ENCODE measurements around the gene TRIM16. TPM values are rescaled to one million over a fixed set of nuclear protein-coding genes. Genes with fewer than 3 reads are reported as not detected.

The TRIM16 gene
- total and polyA plus RNA-seq, 4 experiments from 2014 or later: 4.2 to 11.2 (median 7.0) TPM

Other genes starting within 250 kb of the TRIM16 start
- 10 to 100 TPM in 1 of 2 experiments, 1 to 10 TPM in 1; 9.6 to 17.3 TPM for gene CDRT4, start 216.7 kb downstream of the TRIM16 start, total RNA-seq
- 1 to 10 TPM; 1.9 to 2.0 TPM for gene CDRT4, start 216.7 kb downstream of the TRIM16 start, polyA plus RNA-seq
- 10 to 100 TPM; 26.4 to 34.5 TPM for gene TVP23C, start 120.8 kb downstream of the TRIM16 start, total RNA-seq
- gene TVP23C, start 120.8 kb downstream of the TRIM16 start, polyA plus RNA-seq: 1 to 10 TPM; 5.8 to 6.9 TPM
- under 1 TPM; 0.26 to 0.89 TPM for gene FBXW10B, start 64.6 kb downstream of the TRIM16 start, total RNA-seq
- gene FBXW10B, start 64.6 kb downstream of the TRIM16 start, polyA plus RNA-seq: not detected
- 10 to 100 TPM; 30.3 to 35.4 TPM for gene ZNF286A, start 15.4 kb upstream of the TRIM16 start, total RNA-seq
- gene ZNF286A, start 15.4 kb upstream of the TRIM16 start, polyA plus RNA-seq: 10 to 100 TPM; 10.8 to 13.5 TPM
- under 1 TPM; 0.19 to 0.49 TPM for gene TBC1D26, start 48.0 kb upstream of the TRIM16 start, total RNA-seq
- not detected for gene TBC1D26, start 48.0 kb upstream of the TRIM16 start, polyA plus RNA-seq

Measured in CD4-positive, alpha-beta memory T cell (primary cell).